ENCODE data around the gene SRMS. TPM values are rescaled to one million over a fixed set of nuclear protein-coding genes. Genes with fewer than 3 reads are reported as not detected.

SRMS gene
- total and polyA plus RNA-seq, 2 of the 13 experiments (the other 11 are each of a cell fraction or from before 2014, with no cell fraction given), result not detected

DNA sequence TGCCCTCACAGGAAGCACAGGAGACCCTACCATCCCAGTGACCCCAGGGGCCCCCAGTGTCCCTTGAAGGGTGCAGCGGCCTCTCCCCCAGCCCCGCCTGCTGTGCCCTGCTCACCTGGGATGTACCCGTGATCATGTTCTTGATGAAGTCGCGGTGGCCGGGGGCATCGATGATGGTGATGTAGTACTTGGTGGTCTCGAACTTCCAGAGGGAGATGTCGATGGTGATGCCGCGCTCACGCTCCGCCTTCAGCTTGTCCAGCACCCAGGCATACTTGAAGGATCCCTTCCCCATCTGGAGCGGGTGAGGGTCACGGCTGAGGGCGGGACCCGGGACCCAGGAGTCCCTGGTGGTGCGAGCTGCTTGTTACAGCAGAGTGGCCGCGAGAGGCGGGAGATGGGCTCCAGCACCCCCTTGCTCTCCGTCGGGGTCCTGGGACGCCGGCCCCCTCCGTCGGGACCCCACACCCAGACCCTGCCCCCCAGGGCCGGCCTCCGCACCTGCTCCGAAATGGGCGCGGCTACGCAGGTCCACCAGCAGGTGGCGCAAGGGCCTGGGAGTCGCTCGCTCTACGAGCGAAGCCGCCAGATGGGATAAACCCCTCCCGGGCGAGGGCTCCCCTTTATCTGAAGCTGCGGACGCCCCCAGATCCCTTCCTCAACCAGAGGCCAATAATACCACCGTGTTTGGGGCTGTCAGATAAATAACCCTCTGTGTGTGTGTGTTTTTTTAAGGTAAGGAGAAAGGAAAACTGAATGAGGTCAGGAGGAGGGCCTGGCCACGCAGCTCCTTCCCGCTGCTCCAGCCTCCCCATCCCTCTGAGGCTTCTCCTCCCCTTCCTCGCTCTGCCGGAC is 51.6 kb downstream of the SRMS start (continued):
- TF ChIP-seq, protein P1, sequence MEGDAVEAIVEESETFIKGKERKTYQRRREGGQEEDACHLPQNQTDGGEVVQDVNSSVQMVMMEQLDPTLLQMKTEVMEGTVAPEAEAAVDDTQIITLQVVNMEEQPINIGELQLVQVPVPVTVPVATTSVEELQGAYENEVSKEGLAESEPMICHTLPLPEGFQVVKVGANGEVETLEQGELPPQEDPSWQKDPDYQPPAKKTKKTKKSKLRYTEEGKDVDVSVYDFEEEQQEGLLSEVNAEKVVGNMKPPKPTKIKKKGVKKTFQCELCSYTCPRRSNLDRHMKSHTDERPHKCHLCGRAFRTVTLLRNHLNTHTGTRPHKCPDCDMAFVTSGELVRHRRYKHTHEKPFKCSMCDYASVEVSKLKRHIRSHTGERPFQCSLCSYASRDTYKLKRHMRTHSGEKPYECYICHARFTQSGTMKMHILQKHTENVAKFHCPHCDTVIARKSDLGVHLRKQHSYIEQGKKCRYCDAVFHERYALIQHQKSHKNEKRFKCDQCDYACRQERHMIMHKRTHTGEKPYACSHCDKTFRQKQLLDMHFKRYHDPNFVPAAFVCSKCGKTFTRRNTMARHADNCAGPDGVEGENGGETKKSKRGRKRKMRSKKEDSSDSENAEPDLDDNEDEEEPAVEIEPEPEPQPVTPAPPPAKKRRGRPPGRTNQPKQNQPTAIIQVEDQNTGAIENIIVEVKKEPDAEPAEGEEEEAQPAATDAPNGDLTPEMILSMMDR (CRISPR knock-in tag; IDR thresholded peaks at IDR 0.05), result peak; percentile 94
- TF ChIP-seq SOX13 (IDR thresholded peaks at IDR 0.05) (no peak), SOX13 (CRISPR knock-in tag; conservative IDR thresholded peaks at IDR 0.05 in 1 of 2, IDR thresholded peaks at IDR 0.05 in 1 of 2) (no peak), RBM39 (IDR thresholded peaks at IDR 0.05; ENCODE audit: low read depth, low read length, poor library complexity, severe bottlenecking) (no peak), ESRRA (CRISPR knock-in tag; IDR thresholded peaks at IDR 0.05; ENCODE audit: low read depth) (no peak), PHF8 (CRISPR knock-in tag; IDR thresholded peaks at IDR 0.05) (peak; percentile 41; the same call in 1 of the 2 replicates), ZNF326 (CRISPR knock-in tag; IDR thresholded peaks at IDR 0.05; ENCODE audit: borderline replicate concordance) (no peak), ZNF30 (CRISPR knock-in tag; IDR thresholded peaks at IDR 0.05) (no peak), KLF11 (CRISPR knock-in tag; IDR thresholded peaks at IDR 0.05) (no peak), YY1 (IDR thresholded peaks at IDR 0.05; ENCODE audit: insufficient read depth, insufficient replicate concordance, low read depth, low read length) (peak; percentile 29), NCOA1 (CRISPR knock-in tag; IDR thresholded peaks at IDR 0.05) (no peak), SALL2 (CRISPR knock-in tag; IDR thresholded peaks at IDR 0.05) (no peak; the same call in 1 of the 2 replicates), ARHGAP35 (CRISPR knock-in tag; IDR thresholded peaks at IDR 0.05; ENCODE audit: borderline replicate concordance) (no peak), TEAD2 (CRISPR knock-in tag; IDR thresholded peaks at IDR 0.05) (no peak), MIER3 (CRISPR knock-in tag; IDR thresholded peaks at IDR 0.05; ENCODE audit: borderline replicate concordance) (no peak), RBFOX2 (IDR thresholded peaks at IDR 0.05; ENCODE audit: low read depth, low read length) (no peak)
- TF ChIP-seq, protein P2, sequence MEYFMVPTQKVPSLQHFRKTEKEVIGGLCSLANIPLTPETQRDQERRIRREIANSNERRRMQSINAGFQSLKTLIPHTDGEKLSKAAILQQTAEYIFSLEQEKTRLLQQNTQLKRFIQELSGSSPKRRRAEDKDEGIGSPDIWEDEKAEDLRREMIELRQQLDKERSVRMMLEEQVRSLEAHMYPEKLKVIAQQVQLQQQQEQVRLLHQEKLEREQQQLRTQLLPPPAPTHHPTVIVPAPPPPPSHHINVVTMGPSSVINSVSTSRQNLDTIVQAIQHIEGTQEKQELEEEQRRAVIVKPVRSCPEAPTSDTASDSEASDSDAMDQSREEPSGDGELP (IDR thresholded peaks at IDR 0.05; ENCODE audit: borderline replicate concordance, low read depth), result no peak
- TF ChIP-seq, protein P3, sequence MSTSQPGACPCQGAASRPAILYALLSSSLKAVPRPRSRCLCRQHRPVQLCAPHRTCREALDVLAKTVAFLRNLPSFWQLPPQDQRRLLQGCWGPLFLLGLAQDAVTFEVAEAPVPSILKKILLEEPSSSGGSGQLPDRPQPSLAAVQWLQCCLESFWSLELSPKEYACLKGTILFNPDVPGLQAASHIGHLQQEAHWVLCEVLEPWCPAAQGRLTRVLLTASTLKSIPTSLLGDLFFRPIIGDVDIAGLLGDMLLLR (CRISPR knock-in tag; IDR thresholded peaks at IDR 0.05), result no peak
- TF ChIP-seq, protein P4, sequence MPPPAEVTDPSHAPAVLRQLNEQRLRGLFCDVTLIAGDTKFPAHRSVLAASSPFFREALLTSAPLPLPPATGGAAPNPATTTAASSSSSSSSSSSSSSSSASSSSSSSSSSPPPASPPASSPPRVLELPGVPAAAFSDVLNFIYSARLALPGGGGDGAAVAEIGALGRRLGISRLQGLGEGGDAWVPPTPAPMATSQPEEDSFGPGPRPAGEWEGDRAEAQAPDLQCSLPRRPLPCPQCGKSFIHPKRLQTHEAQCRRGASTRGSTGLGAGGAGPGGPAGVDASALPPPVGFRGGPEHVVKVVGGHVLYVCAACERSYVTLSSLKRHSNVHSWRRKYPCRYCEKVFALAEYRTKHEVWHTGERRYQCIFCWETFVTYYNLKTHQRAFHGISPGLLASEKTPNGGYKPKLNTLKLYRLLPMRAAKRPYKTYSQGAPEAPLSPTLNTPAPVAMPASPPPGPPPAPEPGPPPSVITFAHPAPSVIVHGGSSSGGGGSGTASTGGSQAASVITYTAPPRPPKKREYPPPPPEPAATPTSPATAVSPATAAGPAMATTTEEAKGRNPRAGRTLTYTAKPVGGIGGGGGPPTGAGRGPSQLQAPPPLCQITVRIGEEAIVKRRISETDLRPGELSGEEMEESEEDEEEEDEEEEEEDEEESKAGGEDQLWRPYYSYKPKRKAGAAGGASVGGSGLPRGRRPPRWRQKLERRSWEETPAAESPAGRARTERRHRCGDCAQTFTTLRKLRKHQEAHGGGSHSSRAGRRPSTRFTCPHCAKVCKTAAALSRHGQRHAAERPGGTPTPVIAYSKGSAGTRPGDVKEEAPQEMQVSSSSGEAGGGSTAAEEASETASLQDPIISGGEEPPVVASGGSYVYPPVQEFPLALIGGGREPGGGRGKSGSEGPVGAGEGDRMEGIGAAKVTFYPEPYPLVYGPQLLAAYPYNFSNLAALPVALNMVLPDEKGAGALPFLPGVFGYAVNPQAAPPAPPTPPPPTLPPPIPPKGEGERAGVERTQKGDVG (CRISPR knock-in tag; IDR thresholded peaks at IDR 0.05; ENCODE audit: borderline replicate concordance), result no peak
